Fibroblast of villous mesenchyme (primary cell): ENCODE data around the gene HOXA11. TPM values are rescaled to one million over a fixed set of nuclear protein-coding genes. Genes with fewer than 3 reads are reported as not detected.
A peak's percentile ranks its signal among the peaks of the same experiment; 100 is the strongest.

ENCODE experiments used
- DNase-seq: peaks from one replicate; pipeline ENCODE4 v3.0.0-alpha.2; 2010; ENCODE audit warnings: low read depth
- H3K4me3 ChIP-seq: 2 replicates; pipeline ENCODE4 v1.5.1; 2011; ENCODE audit warnings: low read depth, mild to moderate bottlenecking, low read length
- total RNA-seq: library from RNA; depleted of rRNA; stranded (reverse); fragments of >200 nt; gene quantifications from 2 replicates; pipeline ENCODE4 v1.2.3, GENCODE V29; 2012
- TF ChIP-seq, protein P1 (sequence below): IDR thresholded peaks from 2 replicates; pipeline ENCODE4 v1.5.1; 2012; ENCODE audit warnings: low read depth, mild to moderate bottlenecking, low read length; ENCODE audit not compliant: insufficient read depth

Gene HOXA11
- total RNA-seq, 1 donor = 47.1 TPM

DNA sequence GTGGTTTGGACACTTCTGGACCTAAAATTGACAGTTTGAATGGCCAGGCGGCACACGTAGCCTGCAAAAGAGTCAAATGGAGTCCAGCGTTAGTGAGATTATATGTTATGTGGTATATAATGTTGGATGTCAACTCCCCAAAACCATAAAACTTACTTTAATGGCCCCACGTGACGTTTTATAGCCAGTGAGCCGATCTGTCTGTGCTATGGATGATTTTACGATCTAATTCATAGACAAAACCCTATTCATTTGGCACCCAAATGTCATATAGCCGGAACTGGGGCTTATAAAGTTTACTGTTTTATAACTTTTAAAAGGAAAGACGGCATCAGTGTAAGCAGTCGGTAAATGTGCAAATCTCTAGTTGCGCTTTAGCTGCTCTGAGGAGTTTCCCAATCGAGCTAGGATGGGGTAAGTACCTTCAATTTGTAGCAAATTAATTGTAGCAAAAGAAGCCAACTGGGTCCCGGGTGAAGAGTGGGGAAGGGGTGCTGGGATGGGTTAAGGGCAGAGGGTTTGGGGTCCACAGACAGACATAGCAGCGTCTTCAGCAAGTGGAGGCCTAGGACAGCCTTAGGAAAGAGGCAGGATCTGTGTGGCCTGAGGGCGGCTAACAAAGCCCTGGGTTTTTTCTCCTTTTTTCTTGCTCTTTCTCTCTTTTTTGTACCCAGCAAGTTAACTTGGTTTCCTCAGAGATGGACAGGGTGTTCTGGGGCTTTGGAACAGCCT lies 44.7 kb downstream of the HOXA11 start:
- DNase-seq = peak; percentile 48
- TF ChIP-seq, protein P1, sequence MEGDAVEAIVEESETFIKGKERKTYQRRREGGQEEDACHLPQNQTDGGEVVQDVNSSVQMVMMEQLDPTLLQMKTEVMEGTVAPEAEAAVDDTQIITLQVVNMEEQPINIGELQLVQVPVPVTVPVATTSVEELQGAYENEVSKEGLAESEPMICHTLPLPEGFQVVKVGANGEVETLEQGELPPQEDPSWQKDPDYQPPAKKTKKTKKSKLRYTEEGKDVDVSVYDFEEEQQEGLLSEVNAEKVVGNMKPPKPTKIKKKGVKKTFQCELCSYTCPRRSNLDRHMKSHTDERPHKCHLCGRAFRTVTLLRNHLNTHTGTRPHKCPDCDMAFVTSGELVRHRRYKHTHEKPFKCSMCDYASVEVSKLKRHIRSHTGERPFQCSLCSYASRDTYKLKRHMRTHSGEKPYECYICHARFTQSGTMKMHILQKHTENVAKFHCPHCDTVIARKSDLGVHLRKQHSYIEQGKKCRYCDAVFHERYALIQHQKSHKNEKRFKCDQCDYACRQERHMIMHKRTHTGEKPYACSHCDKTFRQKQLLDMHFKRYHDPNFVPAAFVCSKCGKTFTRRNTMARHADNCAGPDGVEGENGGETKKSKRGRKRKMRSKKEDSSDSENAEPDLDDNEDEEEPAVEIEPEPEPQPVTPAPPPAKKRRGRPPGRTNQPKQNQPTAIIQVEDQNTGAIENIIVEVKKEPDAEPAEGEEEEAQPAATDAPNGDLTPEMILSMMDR = no peak
- H3K4me3 ChIP-seq = no peak overlapping the region

DNA sequence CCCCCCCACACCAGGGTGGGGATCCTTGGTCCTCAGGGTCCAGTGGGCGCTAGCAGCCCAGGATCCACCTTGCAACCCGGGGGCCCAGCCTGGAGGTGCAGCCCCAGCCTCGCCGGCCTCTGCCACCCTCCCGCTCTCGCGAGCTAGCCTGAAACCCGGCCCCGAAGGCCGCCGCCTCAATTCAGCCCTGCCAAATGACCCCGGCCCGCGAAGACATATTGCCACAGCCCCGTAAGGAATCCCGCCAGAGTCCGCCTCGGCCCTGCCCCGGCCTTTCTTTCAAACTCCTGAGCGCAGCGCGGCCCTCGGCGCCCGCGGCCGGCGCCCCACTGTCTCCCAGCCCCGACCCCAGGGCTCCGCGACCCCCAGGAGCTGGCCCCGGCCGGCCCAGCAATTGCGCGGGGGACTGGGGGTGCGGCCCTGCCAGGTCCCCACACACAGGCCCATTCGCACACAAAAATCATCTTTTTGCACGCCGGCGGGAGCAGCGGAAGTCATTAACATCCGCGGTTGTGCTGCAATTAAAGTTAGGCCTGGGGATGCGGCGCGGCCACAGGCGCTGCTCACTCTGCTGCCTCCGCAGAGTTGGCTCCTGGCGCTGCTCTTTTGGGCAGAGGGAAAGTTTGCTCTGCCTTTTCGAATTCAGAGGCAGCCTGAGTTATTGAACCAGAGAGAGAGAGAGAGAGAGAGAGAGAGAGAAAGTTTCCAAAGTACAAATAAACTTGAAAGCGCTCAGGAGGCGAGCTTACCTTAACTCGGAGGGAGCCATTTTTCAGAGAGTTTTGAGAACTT lies 45.5 kb downstream of the HOXA11 start:
- no peak for DNase-seq
- TF ChIP-seq, protein P1 = no peak
- peak overlapping the region; percentile 13 for H3K4me3 ChIP-seq

DNA sequence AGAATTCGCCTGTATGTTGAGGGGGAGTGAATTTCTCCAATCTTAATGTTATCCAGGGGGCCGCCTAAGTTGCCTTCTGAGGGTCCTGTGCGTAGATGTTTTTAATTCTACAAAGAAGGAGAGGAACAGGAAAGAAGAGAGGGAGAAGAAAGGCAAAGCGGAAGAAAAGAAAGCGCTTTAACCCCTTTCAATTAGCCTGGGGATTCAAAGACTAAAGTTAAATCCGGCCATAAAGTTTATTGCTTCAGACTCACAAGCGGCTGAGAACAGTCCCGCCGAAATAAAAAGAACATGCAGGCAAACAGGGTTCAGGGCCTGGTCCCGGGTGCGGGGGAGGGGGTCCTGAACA lies 46.1 kb downstream of the HOXA11 start:
- no peak for DNase-seq
- TF ChIP-seq, protein P1 = no peak
- no peak overlapping the region for H3K4me3 ChIP-seq

DNA sequence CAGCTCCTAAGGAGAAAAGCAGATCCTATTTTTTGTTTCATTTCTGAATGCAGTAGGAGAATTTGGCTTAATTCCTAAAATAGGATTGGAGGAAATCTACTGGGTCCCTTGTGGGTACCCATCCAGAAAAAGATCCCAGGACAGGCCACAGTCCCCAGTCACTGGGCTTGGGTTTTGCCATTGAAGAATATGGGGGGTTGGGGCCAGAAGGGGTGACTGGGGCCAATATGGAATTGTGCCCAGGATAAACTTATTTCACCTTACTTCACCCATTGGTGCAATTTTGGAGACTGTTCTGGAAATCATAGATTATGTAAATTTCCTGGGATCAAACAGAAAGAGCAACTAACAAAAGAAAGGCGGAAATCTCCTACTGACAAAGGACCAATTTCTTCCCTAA lies 46.6 kb downstream of the HOXA11 start:
- no peak for DNase-seq
- TF ChIP-seq, protein P1 = no peak
- H3K4me3 ChIP-seq = no peak overlapping the region

DNA sequence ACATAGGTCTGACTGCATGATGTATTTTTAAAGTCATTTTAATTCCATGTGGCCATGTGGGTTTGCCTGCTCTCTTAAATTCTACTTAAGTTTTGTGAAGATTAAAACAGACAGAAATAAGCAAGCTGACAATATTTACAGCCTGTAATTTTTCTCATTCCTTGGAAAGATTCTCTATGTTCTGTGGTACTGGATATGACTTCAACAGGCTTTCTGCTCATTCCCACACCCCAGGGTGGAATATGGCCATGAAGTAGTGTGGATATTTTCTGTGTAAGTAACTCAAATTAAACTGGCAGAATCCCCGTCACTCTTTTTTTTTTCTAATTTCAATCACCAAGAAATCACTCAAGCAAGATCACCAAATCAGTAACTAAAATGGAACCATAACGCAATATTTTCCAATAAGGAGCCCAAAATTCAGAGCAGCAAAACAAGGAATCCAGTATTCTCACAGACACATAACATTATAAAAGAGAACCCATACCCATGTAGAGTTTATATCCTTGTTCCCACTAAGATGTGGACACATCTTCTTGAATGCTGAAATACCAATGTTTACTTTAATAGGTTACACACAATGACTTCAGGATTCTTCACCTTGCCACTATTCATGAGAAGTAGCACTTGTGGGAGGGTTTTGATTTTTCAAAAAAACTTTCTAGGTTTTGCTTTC lies 47.3 kb downstream of the HOXA11 start:
- DNase-seq = no peak
- TF ChIP-seq, protein P1 = no peak
- H3K4me3 ChIP-seq = no peak overlapping the region

DNA sequence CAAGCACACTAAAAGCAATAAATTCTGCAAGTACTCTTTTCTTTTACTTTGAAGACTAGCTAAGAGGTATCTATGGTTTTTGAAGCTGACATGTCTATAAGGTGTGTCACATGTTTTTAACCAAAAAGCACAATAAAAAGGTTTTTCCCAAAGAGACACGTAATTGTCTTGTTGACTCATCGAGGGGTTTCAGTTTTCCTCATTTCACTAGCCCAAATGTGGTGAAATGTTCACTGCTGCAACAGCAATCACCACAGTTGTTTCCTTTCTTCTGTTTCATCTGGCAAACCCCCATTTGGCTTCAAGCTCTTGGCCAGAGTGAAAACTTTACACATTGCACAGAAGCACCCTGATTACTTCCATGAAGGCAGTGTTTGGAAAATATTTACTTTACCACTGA lies 50.6 kb downstream of the HOXA11 start:
- DNase-seq = peak; percentile 91
- TF ChIP-seq, protein P1 = no peak
- H3K4me3 ChIP-seq = no peak overlapping the region
